Limb (tissue), 2 donors: Measurements from ENCODE around the gene LRP1B.

Experiments
- DNase-seq, 2 donors: peaks; one replicate each; pipeline ENCODE4 v3.0.0-alpha.2; 2016; ENCODE audit errors: extremely low spot score in 2 of 2

The LRP1B gene

DNA sequence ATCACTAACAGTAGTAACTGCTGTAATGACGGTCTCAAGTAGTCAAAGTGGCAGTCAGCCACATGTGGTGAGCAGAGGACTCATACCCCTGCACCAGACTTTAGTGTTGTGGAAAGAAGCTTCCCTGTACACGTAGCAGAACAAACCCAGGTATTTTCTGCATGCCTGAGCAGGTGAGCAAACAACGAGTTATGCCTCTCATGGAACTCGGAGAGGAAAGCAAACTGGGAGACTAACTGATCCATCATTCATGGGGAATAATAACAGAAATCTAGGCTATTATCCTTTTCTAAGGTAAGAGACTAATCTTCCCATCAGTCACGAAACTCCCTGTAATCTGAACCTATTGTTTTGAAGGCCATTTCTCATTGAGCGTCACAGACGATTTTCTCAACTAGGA lies 1855.4 kb downstream of the LRP1B start:
- DNase-seq, result no peak

DNA sequence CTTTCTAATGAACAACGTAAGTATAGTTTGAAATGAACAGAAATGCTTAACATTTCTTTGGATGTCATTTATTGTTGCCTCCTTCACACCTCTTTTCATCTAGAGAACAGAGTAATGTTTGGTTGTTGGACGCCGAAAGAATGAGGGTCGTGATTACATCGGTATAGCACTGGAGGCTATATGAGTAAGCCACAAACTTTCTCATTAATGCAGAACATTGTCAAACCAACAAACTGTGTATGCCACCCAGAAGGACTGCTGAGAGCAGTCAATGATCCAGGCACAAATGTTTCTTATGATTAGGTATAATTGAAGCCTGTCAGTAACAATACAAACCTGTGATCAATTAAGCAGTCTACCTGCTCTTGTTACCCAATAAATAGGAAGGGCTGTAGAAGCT lies 1855.9 kb downstream of the LRP1B start:
- DNase-seq, result no peak

DNA sequence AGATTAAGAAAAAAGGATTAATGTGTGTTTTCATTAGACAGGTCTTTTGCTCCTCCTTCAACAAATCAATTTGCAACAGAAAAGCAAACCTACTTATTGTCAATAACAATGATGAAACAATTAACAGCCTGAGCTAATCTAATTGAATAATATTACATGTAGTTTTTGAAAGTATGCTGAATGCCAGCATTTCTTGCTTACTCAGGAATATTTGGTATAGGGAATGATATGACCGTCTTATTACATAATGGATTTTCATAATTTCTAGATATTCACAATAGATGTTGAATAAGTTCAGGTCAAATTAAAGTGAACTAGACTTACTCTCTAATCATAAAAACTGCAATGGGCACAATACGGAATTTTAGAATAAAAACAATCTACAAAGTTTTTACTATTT lies 1856.9 kb downstream of the LRP1B start:
- no peak for DNase-seq

DNA sequence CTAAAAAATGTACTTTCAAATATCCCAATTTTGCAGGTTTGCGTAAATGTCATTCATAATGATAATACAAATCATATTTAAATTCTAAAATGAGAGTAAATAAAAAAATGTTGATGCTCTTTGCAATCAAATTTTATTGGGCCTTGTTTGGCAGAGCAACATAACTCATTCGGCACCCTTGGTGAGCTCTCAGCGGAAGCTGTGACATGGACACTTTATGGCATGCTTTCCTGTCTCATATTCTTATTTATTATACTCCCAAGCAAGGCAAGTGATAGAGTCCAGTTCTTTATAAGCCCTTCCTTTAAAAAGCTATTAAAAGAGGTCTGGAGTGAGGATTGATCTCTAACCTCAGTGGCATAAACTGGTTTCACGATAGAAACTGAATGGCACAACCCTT lies 1857.4 kb downstream of the LRP1B start:
- no peak for DNase-seq

DNA sequence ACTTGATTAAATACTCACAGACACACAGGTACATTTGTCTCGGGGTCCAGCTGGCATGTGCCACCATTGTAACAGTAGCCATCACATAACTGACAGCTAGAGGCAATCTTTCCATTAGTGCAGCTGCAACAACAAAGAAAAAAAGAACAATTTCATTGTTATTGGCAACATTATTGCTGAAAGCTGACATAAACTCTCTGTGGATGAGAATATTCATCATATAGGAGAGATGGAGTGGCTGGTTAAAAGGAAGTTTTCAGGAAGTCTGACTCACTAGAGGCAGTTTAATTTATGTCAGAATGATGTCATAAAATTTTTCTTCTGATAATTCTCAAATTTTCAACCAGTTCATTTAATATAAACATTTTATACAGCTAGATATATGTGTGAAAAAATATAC lies 1860.6 kb downstream of the LRP1B start:
- no peak for DNase-seq

DNA sequence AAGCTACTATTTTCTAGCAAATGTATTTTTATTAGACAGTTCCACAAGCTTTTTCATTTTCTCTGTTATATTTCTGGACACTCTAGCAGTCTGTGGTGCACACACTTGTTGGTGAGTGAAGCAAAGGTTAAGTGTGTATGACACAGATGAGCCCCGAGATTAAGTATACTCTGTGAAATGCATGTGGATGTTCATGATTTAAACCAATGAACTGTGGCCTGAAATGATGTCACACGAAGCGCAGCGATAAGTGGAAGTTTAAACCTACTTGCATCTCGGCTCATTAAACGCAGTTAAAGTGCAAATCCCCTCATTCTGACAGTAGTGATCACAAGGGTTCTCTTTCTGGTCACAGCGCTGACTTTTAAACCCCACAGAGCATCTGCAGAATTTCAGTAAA lies 1861.8 kb downstream of the LRP1B start:
- DNase-seq, result no peak

DNA sequence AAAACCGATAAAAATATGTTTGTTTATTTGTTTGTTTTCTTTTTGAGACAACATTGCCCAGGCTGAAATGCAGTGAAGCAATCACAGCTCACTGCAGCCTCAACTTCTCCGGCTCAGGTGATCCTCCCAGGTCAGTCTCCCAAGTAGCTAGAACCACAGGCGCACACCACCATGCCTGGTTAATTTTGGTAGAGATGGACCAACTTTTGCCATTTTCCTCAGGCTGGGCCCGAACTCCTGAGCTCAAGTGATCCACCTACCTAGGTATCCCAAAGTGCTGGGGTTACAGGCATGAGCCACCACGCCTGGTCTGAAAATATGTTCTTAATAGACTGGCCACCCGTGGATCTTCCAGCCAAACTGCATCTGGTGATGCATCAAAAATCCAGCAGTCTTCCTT lies 1867.9 kb downstream of the LRP1B start:
- no peak for DNase-seq

DNA sequence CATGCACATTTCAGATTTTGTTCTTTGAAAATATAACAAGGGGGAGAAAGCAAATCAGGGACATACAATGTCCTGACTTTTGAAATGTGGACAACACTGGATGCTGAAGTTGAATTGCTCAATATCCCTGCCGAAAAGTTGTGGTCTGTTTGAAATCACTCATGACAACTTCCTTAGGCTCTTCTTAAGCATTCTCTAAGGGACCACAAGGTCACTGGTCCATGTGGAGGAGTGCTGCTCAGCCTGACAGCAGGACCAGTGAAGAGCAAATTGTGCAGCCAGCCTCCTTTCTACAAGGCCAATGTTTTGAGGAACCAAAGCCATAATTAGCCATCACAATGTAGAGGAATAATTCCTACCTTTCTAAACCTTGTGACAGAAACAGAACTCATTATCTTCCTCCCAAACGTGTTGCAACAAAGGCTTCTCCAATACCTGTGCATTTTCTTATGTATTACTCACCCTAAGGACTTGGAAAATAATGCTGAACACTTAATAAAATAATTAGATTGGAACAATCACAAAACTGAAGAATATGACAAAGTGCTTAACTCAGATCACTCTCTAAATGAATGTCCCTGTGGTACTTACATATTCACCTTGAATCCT lies 1873.0 kb downstream of the LRP1B start:
- no peak for DNase-seq

DNA sequence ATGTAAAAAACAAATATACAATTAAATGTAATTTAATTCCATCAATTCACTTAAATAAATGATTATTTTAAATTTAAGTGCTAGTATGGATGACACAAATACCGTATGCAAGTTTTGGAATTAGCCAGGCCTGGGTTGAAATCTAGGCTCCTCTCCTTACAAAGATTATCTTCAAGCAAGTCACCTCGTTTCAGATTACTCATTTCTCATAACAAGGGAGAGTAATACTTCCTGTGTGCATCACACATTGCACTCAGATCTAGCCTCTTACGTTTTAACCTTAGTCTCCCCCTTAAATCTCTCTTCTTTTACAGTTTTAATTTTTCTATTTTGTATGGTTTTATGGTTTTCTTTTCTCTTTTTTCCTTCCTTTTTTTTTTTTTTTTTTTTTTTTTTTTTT lies 1874.7 kb downstream of the LRP1B start:
- DNase-seq, result no peak

DNA sequence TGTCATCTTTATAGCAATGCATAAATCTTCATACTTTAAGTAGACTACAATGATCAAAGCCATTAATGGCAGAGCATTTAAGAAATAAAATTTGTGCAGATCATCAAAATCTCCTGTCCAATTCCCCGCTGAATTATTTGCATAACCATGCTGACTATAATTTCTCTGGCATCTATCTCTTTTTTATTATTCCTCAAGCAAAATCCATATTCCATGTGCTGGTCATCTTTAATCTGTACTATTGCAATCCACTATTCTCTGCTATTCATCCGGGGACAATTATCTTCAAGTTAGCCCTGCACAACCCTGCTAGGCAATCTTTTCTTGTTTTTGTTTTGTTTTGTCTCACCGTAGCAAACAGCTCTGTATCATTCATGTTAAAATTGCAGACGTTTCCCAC lies 1881.0 kb downstream of the LRP1B start:
- no peak for DNase-seq

DNA sequence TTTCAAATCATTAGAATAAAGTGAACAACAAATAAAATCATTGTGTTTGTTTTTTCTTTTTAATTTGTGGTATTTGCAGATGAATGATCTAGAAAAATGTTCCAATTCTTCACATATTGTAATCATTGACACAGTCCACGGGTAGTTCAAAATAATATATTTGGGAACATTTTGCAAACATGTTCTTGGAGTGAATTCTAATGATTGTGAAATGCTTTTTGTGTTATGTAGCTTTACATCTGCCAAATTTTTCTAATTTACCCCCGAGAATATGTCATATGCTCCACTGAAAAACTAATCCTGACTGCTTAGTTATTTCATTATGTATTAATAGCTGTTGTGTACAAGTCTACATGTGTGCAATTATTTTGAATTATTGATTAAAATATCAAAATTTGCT lies 1882.2 kb downstream of the LRP1B start:
- no peak for DNase-seq

DNA sequence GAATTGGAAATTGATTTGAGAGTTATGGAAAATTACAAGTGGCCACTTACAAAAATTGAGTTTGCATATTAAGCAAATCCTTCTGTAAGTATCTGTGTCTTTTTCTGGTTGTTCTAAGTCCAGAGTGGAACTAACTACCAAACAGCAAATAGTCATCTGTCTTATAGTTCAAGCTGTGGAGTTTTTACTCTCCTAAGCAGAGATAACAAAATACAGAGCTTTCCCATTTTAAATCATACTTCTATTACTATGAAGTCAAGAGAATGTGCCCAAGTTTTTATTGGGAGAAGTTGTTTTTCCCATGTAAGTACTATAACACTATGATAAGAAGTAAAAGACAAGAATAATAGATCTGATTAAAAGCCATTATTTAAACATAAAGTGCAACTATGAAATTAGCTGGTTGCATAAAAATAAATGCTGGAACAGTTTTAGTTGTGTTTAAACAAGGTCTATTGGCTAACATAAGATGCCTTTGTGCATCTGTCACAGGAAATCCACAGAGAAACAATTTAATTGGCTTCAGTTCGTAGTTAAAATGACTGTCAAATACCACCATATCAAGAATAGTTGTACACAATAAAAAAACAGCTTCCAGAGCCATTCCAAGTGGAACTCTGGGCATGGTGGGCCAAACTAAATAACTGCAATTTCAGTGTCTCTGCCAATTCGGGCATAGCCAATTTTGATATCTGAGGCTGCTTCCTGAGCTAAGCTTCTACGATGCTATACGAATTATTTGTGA lies 1883.2 kb downstream of the LRP1B start:
- no peak for DNase-seq

DNA sequence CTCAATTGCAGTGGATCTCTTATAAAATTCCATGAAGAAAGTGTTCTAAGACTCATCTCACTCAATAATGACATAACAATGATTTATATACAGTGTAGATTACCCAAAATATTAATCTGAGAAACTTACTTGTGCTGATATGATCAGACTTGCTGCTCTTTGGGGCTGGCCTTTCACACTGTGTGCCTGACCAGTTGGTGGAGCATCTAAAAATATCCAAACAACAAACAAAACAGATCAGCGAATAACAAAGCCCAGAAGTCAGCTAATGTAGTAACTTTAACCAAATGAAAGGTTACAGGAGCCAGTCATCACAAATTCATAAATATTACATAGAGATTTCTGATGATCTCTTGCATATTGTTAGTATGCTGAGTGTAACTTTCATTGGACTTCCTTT lies 1883.9 kb downstream of the LRP1B start:
- DNase-seq, result no peak

DNA sequence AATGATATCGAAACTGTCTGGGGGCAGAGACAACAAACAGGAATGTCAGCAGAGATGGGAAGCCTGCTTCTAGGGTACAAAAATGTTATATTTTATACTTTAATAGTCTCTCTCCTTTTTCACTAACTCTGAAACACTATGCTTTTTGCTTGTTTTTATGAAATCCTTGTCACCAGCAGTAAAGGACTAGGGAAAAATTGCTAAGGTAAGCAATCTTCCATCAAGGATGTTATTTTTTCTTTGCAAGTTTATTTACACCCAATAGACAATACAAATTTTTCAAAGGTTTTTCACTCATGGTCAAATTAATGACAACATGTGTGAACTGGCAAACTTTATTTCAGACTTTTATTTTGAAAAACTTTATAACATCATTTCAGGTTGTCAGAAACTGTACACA lies 1884.8 kb downstream of the LRP1B start:
- DNase-seq, result no peak

DNA sequence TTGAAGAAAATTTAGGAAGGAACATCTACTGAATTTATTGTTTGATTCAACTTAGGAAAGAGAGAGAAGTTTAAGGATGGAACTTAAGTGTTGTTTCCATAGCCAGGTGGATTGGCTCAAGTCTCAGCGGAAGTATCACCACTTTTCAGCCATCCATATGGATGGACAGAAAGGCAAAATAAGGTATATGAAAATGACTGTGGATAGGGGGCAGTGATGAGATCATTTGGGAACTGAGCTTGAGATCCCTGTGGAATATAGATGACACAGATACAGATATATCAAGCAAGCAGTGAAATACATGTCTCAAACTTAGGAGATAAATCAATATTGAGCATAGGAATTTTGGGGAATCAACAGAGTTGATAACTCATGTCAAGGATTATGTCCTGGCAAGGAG lies 1887.9 kb downstream of the LRP1B start:
- DNase-seq, result no peak

DNA sequence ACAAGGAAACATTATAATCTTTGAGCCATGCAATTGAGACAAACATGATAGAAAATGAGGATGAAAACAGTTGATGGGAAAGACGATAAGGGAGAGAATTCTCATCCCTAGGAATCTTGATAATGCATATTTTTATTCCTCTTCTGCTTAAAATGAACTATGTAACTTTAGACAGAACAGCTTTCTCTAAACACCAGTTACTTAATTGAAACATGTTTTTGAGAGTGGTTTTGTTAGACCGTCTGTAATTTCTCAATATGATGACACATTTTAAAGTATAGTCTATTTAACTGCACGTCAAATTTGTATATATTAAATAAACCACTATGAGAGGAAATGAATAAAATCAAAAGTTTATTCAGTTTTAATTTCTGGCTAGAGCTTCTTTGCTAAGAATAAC lies 1896.7 kb downstream of the LRP1B start:
- DNase-seq, result no peak

DNA sequence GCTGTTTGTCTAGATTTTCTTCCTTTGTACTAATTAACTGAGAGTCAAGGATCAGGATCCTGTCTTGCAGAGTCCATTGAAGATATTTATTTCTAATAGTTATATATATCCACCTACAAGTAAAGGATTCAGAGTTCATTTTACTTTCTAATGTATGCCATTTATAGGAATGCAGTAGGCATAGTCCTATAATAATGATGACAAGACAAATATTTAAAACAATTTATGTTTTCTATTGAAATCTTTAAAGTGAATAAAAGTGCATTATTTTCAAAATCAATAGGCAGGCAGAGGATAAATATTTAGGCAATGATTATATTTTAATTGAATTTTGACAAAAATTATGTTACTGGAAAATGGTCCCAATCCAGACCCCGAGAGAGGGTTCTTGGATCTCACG lies 1919.9 kb downstream of the LRP1B start:
- DNase-seq, result no peak

DNA sequence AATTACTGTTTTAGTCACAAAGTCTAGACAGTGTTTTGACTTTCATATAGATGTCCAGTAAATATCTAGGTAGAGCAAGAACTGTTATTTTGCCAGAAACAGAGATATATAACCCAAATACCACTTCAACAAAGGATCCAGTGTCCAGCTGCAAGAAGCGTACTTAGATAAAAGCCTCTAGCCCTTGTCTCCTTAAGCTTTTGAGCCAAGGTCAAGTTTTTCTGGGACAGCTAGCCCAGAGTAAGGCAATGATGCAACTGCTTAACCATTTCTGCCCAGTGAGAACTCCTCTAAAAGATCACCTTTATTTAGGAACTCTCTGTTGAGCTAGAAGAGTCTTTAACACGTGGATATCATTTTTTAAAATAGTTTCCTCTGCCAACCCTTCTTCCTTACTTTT lies 1925.7 kb downstream of the LRP1B start:
- no peak for DNase-seq

DNA sequence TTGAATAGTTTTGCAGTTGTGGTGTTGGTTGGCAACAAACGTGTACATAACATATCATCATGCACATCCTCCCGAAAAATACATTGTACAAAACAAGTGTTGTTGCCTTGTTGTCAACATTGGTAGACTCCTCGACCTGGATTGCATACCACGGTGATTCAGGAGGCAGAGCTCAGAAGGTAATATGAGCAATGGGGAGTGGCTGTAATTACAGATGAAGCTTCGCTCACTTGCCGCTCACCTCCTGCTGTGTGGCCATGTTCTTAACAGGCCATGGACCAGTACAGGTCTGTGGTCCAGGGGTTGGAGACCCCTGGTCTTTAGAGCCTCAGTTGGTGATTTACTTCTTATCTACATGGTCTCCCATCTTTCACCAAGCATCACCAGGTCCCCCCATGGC lies 1927.5 kb downstream of the LRP1B start:
- DNase-seq, result no peak

DNA sequence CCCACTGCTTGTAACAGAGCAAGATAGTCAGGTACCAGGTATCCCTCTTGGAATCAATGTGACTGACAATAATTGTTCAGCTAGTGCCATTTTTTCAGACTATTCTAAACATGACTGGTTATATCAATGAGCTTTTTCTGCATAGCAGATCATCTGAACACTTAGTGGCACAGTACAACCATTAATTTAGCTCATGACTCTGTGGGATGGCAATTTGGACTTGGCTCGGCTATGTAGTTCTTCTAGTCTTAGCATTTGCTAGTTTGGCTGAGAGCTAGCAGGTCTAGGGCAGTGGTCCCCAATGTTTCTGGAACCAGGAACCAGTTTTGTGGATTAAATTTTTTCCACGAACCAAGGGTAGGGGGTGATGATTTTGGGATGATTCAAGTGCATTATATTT lies 1929.2 kb downstream of the LRP1B start:
- no peak for DNase-seq

DNA sequence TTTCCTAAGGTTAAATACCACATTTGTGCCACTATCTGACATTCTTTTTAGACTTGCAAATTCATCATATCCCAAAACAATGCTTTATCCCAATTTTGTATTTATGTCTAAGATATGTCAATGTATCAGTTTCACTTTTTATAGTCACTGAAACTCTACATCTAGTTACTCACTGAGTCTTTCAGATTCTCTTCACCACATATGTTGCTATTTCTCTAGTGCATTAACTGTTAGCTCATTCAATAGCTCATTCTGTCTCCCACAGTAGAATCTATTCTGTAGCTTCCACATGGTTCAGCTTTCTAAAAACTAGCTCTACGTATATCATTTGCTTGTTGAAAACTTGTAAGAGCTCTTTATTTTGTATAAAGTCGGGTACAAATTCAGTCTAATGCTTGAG lies 1930.1 kb downstream of the LRP1B start:
- DNase-seq, result no peak

DNA sequence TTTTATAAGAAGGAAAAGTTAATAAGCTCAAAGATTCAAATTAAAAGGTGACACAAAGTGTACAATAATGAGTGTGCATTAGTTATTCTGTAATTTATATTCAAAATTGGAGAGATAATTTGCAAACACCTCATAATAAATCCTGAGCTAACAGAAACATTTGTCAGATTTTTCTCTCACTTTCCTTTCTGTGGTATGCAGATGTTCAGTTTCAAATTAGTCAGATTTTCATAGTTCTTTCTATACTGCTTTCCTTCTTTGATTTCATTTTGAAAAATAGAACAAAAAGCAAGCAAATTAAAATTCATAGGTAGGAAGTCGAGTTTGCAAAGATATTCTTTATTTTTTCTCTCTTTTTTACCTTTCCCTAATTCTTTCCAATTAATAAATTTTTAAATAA lies 1930.5 kb downstream of the LRP1B start:
- DNase-seq, result no peak

DNA sequence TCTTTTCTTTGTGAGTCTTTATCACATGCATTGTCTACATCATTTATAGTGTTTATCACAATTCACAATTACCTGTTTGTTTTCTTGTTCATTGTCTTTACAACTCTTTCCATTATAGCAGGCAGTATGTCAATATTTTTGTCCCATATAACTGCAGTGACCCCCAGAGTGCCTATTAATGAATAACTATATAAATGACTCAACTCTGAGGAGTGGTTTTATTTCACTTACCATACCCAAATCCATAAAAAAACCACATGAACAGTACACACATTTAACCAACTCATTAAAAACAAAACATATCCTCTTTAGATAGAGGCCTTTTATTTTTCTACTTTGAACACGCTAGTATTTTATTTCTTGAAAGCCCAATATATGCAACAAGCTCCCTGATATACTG lies 1931.5 kb downstream of the LRP1B start:
- no peak for DNase-seq

DNA sequence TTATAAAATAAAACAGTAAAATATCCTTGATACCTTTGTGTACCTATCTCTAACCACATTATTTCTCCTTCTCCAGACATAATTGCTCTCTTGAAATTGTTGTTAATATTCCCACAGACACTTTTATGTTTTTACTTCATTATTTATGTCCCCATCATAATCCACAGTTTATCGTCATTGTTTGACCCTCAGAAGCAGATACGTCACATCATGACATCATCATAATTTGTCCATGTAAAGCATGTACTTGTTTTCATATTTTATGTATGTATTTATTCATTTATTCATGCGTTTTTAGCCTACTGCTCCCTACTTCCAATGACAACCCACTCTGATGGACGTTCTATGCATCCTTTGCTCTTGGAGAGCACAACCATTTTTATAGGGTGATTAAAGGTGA lies 1943.7 kb downstream of the LRP1B start:
- DNase-seq, result no peak
